PFSK-1 (cell line): Measurements from ENCODE around the gene NADK.

Experiments used
- POLR2AphosphoS5 ChIP-seq: IDR thresholded peaks from 2 replicates; pipeline ENCODE4 v1.6.1; 2012; ENCODE audit warnings: low read depth, mild to moderate bottlenecking, control low read depth, low read length, moderate library complexity
- SIN3A ChIP-seq: IDR thresholded peaks from 2 replicates; pipeline ENCODE4 v1.6.1; 2012; ENCODE audit warnings: mild to moderate bottlenecking, low read length, moderate library complexity, borderline replicate concordance; ENCODE audit not compliant: insufficient read depth
- TAF1 ChIP-seq: IDR thresholded peaks from 2 replicates; pipeline ENCODE4 v1.6.1; 2012; ENCODE audit warnings: low read length, control low read depth, borderline replicate concordance; ENCODE audit not compliant: insufficient read depth

DNA sequence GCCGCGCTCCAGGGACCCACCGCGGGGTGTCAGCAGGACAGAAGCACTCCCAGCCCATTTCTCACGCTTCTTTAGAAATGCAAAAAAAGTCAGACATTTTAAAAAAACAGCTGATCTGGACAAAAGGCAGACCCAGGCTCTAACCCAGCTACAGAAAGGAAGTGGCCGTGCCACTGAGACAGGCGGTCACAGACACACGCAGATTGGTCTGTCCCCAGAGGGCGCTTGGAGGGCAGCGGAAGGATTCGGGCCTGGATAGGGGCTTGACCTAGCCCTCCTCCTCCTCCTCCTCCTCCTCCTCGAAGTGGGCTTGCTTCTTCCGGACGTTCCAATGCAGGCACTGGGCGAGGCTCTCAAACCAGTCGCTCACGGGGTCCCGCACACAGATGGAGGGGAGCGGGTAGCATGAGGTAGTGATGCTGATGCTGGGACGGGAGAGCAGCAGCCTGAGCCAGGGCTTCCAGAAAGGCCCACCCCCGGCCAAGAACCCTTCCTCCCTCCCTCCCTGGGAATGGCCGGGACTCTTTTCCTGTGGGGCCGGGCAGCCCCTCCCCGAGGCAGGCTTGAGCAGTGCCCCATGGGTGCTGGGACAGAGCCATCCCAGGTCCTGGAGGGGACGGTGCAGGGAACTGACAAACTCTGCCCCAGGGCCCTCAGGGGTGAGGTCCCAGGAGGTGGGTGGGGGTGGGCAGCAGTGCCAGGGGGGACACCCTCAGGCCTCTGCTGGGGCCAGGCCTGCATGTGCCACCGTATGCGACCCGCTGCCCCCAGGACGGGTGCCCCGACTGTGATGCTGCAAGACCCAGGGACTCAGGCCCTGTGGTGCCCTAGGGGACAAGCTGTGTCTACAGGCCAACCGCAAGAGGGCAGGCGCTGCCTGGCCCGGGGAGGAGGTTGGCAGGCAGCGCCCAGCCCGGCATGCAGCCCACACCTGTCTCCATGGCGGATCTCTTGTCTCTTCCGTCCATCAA is 25.3 kb downstream of the NADK start:
- no peak for TF ChIP-seq SIN3A
- no peak for TF ChIP-seq TAF1
- no peak for TF ChIP-seq POLR2AphosphoS5
